H9 (cell line): ENCODE results near the gene OR51B5. TPM values are rescaled to one million over a fixed set of nuclear protein-coding genes. Genes with fewer than 3 reads are reported as not detected.

Experiments used
- DNase-seq: peaks from one replicate; pipeline ENCODE4 v3.0.0-alpha.2; 2017
- H2AFZ ChIP-seq: one replicate; pipeline ENCODE4 v1.6.1; 2013; ENCODE audit warnings: mild to moderate bottlenecking, low read length, control low read depth, moderate library complexity
- H2AK5ac ChIP-seq: 2 replicates; pipeline ENCODE4 v1.6.1; 2013; ENCODE audit warnings: low read length, control low read depth, mixed read lengths; ENCODE audit not compliant: insufficient read length
- H2BK120ac ChIP-seq: one replicate; pipeline ENCODE4 v1.6.1; 2013; ENCODE audit warnings: low read depth, mild to moderate bottlenecking, low read length, control low read depth, inconsistent platforms; ENCODE audit not compliant: poor library complexity, severe bottlenecking
- H2BK12ac ChIP-seq: 2 replicates; pipeline ENCODE4 v1.6.1; 2013; ENCODE audit warnings: low read length, control low read depth, mixed read lengths, low read depth; ENCODE audit not compliant: insufficient read length
- H2BK15ac ChIP-seq: 2 replicates; pipeline ENCODE4 v1.6.1; 2013; ENCODE audit warnings: low read depth, low read length, control low read depth
- H2BK20ac ChIP-seq: one replicate; pipeline ENCODE4 v1.6.1; 2013; ENCODE audit warnings: low read depth, mild to moderate bottlenecking, low read length, control low read depth, inconsistent platforms; ENCODE audit not compliant: poor library complexity, severe bottlenecking
- H2BK5ac ChIP-seq: 2 replicates; pipeline ENCODE4 v1.6.1; 2013; ENCODE audit warnings: low read length, control low read depth, mixed read lengths; ENCODE audit not compliant: insufficient read length
- H3K14ac ChIP-seq: 2 replicates; pipeline ENCODE4 v1.6.1; 2013; ENCODE audit warnings: low read length, control low read depth; ENCODE audit not compliant: insufficient read depth
- H3K18ac ChIP-seq: 2 replicates; pipeline ENCODE4 v1.6.1; 2013; ENCODE audit warnings: low read depth, mild to moderate bottlenecking, mixed read lengths, low read length, control low read depth; ENCODE audit not compliant: insufficient read length
- H3K23ac ChIP-seq: 2 replicates; pipeline ENCODE4 v1.6.1; 2013; ENCODE audit warnings: low read length, control low read depth, mixed read lengths, low read depth; ENCODE audit not compliant: insufficient read length
- H3K23me2 ChIP-seq: 2 replicates; pipeline ENCODE4 v1.6.1; 2013; ENCODE audit warnings: low read depth, mild to moderate bottlenecking, mixed read lengths, low read length, control low read depth; ENCODE audit not compliant: insufficient read length, poor library complexity, severe bottlenecking
- H3K27ac ChIP-seq: 2 replicates; pipeline ENCODE4 v1.5.1; 2013; ENCODE audit warnings: low read length, control low read depth, mixed read lengths, low read depth; ENCODE audit not compliant: insufficient read length
- H3K27me3 ChIP-seq: 2 replicates; pipeline ENCODE4 v1.6.1; 2013; ENCODE audit warnings: low read length, control low read depth, inconsistent platforms; ENCODE audit not compliant: insufficient read depth
- H3K4ac ChIP-seq: 2 replicates; pipeline ENCODE4 v1.6.1; 2013; ENCODE audit warnings: low read depth, mild to moderate bottlenecking, control low read depth, inconsistent platforms, low read length, moderate library complexity
- H3K4me1 ChIP-seq: 2 replicates; pipeline ENCODE4 v1.6.1; 2013; ENCODE audit warnings: low read length, control low read depth, inconsistent platforms; ENCODE audit not compliant: insufficient read depth
- H3K4me2 ChIP-seq: 2 replicates; pipeline ENCODE4 v1.6.1; 2013; ENCODE audit warnings: low read length, control low read depth, mixed read lengths; ENCODE audit not compliant: insufficient read length, insufficient read depth
- H3K56ac ChIP-seq: 2 replicates; pipeline ENCODE4 v1.6.1; 2013; ENCODE audit warnings: low read depth, mild to moderate bottlenecking, mixed read lengths, low read length, control low read depth; ENCODE audit not compliant: insufficient read length
- H3K79me1 ChIP-seq: 2 replicates; pipeline ENCODE4 v1.6.1; 2013; ENCODE audit warnings: low read depth, mild to moderate bottlenecking, moderate library complexity, low read length, control low read depth, inconsistent platforms; ENCODE audit not compliant: insufficient read depth, poor library complexity, severe bottlenecking
- H3K79me2 ChIP-seq: 2 replicates; pipeline ENCODE4 v1.6.1; 2013; ENCODE audit warnings: low read length, control low read depth, inconsistent platforms; ENCODE audit not compliant: insufficient read depth
- H3K9ac ChIP-seq: 2 replicates; pipeline ENCODE4 v1.6.1; 2013; ENCODE audit warnings: low read length, control low read depth, mixed read lengths; ENCODE audit not compliant: insufficient read length; ENCODE audit errors: extremely low read depth
- H3K9me3 ChIP-seq: one replicate; pipeline ENCODE4 v1.6.1; 2013; ENCODE audit warnings: low read depth, low read length, inconsistent platforms; ENCODE audit not compliant: control insufficient read depth
- H3T11ph ChIP-seq: one replicate; pipeline ENCODE4 v1.6.1; 2013; ENCODE audit warnings: mild to moderate bottlenecking, low read length, control low read depth, inconsistent platforms
- H4K20me1 ChIP-seq: one replicate; pipeline ENCODE4 v1.6.1; 2013; ENCODE audit not compliant: control insufficient read depth, insufficient read length, insufficient read depth
- H4K5ac ChIP-seq: 2 replicates; pipeline ENCODE4 v1.6.1; 2013; ENCODE audit warnings: low read depth, mild to moderate bottlenecking, mixed read lengths, low read length, control low read depth; ENCODE audit not compliant: insufficient read length
- H4K8ac ChIP-seq: replicated peaks from 2 replicates; pipeline ENCODE4 v1.6.1; 2013; ENCODE audit warnings: low read length, control low read depth, mixed read lengths, low read depth; ENCODE audit not compliant: insufficient read length
- H4K91ac ChIP-seq: 2 replicates; pipeline ENCODE4 v1.6.1; 2013; ENCODE audit warnings: low read depth, mild to moderate bottlenecking, moderate library complexity, mixed read lengths, low read length, control low read depth; ENCODE audit not compliant: insufficient read length
- H3K27ac Mint-ChIP-seq, 3 experiments: 2 replicates in 2 of 3; 3 replicates in 1 of 3; pipeline ENCODE4 v1.8.0; 2020 to 2021; ENCODE audit warnings: mixed read lengths in 3 of 3, mild to moderate bottlenecking in 1 of 3, moderate library complexity in 1 of 3
- H3K27me3 Mint-ChIP-seq: 2 replicates; pipeline ENCODE4 v1.8.0; 2021; ENCODE audit warnings: low read depth, mild to moderate bottlenecking, moderate library complexity, mixed read lengths
- H3K36me3 Mint-ChIP-seq, 3 experiments: 2 replicates in 2 of 3; 3 replicates in 1 of 3; pipeline ENCODE4 v1.8.0; 2020 to 2021; ENCODE audit warnings: low read depth in 3 of 3, mixed read lengths in 3 of 3; ENCODE audit not compliant: insufficient read depth in 1 of 3
- H3K4me1 Mint-ChIP-seq, 2 experiments: 2 replicates each; pipeline ENCODE4 v1.8.0; 2020; ENCODE audit warnings: mixed read lengths in 2 of 2
- H3K4me3 Mint-ChIP-seq, 2 experiments: 2 replicates in 1 of 2; 3 replicates in 1 of 2; pipeline ENCODE4 v1.8.0; 2020 to 2021; ENCODE audit warnings: mild to moderate bottlenecking in 2 of 2, mixed read lengths in 2 of 2, moderate library complexity in 1 of 2
- H3K9me3 Mint-ChIP-seq, 2 experiments: 2 replicates in 1 of 2; 3 replicates in 1 of 2; pipeline ENCODE4 v1.8.0; 2020; ENCODE audit warnings: mild to moderate bottlenecking in 2 of 2, mixed read lengths in 2 of 2, moderate library complexity in 1 of 2
- WGBS: extraction: QIAGEN DNeasy Blood & Tissue Kit; methylation state at CpG from one replicate; pipeline ENCODE4 v1.1.7; 2013; ENCODE audit warnings: missing lambda C conversion rate, low lambda C conversion rate, mixed read lengths; ENCODE audit not compliant: insufficient read length; ENCODE audit errors: extremely low coverage; 5-methylcytosine and 5-hydroxymethylcytosine counted together
- total RNA-seq: library from RNA; stranded (reverse); gene quantifications from 2 replicates; pipeline ENCODE4 v1.2.1, GENCODE V29; 2021
- TF ChIP-seq, protein P1 (sequence below): fragments of 200-600 bp; sonication (generic); conservative IDR thresholded peaks from 3 replicates; pipeline ENCODE4 v1.8.0; 2021; ENCODE audit warnings: antibody characterized with exemption, mild to moderate bottlenecking

OR51B5 gene
- total RNA-seq, 1 experiment from 2014 or later, result not detected

GRCh38 chr11:5351208-5351607 lies 7.9 kb upstream of the OR51B5 start, which contains the start of gene OR51B6:
TSS of gene OR51B6 (plus strand) at chr11:5351508. CDS start at chr11:5351508, 0 bp downstream.
- no peaks in the 10 kb centered on the region for H4K20me1 ChIP-seq
- H3K4me1 Mint-ChIP-seq, result peaks cover 14 to 15% of the 10 kb centered on the region in 2 experiments
- no peaks in the 10 kb centered on the region for H3K27me3 ChIP-seq
- TF ChIP-seq, protein P1, sequence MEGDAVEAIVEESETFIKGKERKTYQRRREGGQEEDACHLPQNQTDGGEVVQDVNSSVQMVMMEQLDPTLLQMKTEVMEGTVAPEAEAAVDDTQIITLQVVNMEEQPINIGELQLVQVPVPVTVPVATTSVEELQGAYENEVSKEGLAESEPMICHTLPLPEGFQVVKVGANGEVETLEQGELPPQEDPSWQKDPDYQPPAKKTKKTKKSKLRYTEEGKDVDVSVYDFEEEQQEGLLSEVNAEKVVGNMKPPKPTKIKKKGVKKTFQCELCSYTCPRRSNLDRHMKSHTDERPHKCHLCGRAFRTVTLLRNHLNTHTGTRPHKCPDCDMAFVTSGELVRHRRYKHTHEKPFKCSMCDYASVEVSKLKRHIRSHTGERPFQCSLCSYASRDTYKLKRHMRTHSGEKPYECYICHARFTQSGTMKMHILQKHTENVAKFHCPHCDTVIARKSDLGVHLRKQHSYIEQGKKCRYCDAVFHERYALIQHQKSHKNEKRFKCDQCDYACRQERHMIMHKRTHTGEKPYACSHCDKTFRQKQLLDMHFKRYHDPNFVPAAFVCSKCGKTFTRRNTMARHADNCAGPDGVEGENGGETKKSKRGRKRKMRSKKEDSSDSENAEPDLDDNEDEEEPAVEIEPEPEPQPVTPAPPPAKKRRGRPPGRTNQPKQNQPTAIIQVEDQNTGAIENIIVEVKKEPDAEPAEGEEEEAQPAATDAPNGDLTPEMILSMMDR, result no peak
- H3K56ac ChIP-seq, result no peak within 1 kb of the TSS
- H3K27ac ChIP-seq, result no peak within 1 kb of the TSS
- no peaks in the 10 kb centered on the region for H3K79me2 ChIP-seq
- no peak within 1 kb of the TSS for H2AFZ ChIP-seq
- no CpG with 5 or more reads among the region's 1 CpG for WGBS
- no peak within 1 kb of the TSS for H2BK12ac ChIP-seq
- H3K23ac ChIP-seq, result no peak within 1 kb of the TSS
- no peak within 1 kb of the TSS for H3K27ac Mint-ChIP-seq
- no peaks in the 10 kb centered on the region for H3K9me3 ChIP-seq
- no peak within 1 kb of the TSS for H4K5ac ChIP-seq
- H3K18ac ChIP-seq, result no peak within 1 kb of the TSS
- DNase-seq, result no peak
- no peak within 1 kb of the TSS for H2BK20ac ChIP-seq
- no peaks in the 10 kb centered on the region for H3K27me3 Mint-ChIP-seq
- H3K23me2 ChIP-seq, result no peaks in the 10 kb centered on the region
- no peak within 1 kb of the TSS for H2BK120ac ChIP-seq
- no peak within 1 kb of the TSS for H2AK5ac ChIP-seq
- H2BK15ac ChIP-seq, result no peak within 1 kb of the TSS
- H4K91ac ChIP-seq, result no peak within 1 kb of the TSS
- no peak within 1 kb of the TSS for H3K4me3 Mint-ChIP-seq
- no peak within 1 kb of the TSS for H2BK5ac ChIP-seq
- H4K8ac ChIP-seq, result no peak within 1 kb of the TSS
- H3K36me3 Mint-ChIP-seq, result no peaks in the 10 kb centered on the region
- no peak within 1 kb of the TSS for H3T11ph ChIP-seq
- H3K9me3 Mint-ChIP-seq, result no peaks in the 10 kb centered on the region
- H3K4me1 ChIP-seq, result peaks cover 7% of the 10 kb centered on the region; the same call in 1 of the 2 replicates
- no peak within 1 kb of the TSS for H3K14ac ChIP-seq
- H3K4ac ChIP-seq, result no peak within 1 kb of the TSS
- H3K79me1 ChIP-seq, result no peaks in the 10 kb centered on the region
- H3K4me2 ChIP-seq, result no peak within 1 kb of the TSS
- no peak within 1 kb of the TSS for H3K9ac ChIP-seq
